ENCODE results near the gene RTRAF. TPM values are rescaled to one million over a fixed set of nuclear protein-coding genes. Genes with fewer than 3 reads are reported as not detected.
A peak's percentile ranks its signal among the peaks of the same experiment; 100 is the strongest.

RTRAF gene
- total and polyA plus RNA-seq, 2 of the 8 experiments (the other 6 are each of a cell fraction or from before 2014, with no cell fraction given): 149 to 359 TPM

DNA sequence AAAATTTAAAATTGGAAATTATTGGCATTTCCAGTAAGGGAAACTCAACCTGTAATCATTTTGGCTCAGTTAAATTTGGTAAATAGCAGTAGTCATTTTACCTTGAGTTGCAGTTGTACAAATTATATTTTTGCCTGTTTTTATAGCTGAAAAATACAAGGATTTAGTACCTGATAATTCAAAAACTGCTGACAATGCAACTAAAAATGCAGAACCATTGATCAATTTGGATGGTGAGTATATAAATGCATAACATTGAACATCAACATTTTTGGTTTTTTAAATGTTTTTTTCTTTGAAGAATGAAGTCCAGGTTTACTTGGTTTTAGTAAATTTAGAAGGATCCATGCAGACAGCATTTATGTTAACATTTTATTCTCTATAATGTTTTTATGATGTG lies 9.0 kb downstream of the RTRAF start:
- Histone ChIP-seq H3K9me3 (ENCODE audit: insufficient read depth in 2 of 2, low read depth in 1 of 2, low read length in 1 of 2) (no peaks in the 10 kb centered on the region), H4K20me1 (replicated peaks in 1 of 2; ENCODE audit: control insufficient read depth in 1 of 2, insufficient read depth in 2 of 2, low read length in 2 of 2) (peaks cover 5 to 6% of the 10 kb centered on the region in 2 experiments), H3K23me2 (ENCODE audit: low read depth, low read length) (no peaks in the 10 kb centered on the region), H2BK20ac (ENCODE audit: low read length) (no peak overlapping the region), H3K9ac (replicated peaks in 1 of 4; ENCODE audit: extremely low read depth in 1 of 4, low read depth in 3 of 4, low read length in 3 of 4) (no peak overlapping the region), H4K8ac (ENCODE audit: extremely low read depth, insufficient read depth, low read length) (no peak overlapping the region), H3K79me1 (ENCODE audit: low read depth, low read length) (peaks cover 2% of the 10 kb centered on the region), H3K18ac (ENCODE audit: extremely low read depth, low read length) (no peak overlapping the region), H4K91ac (replicated peaks; ENCODE audit: insufficient read length, low read length) (no peak overlapping the region), H2AK5ac (ENCODE audit: low read depth, low read length) (no peak overlapping the region), H3K27me3 (replicated peaks in 1 of 4; ENCODE audit: control insufficient read depth in 3 of 4, extremely low read depth in 1 of 4, insufficient read depth in 3 of 4, low read length in 3 of 4) (no peaks in the 10 kb centered on the region), H3K4ac (replicated peaks; ENCODE audit: insufficient read length, low read depth, low read length) (no peak overlapping the region), H2BK15ac (ENCODE audit: low read length) (no peak overlapping the region), H2BK5ac (ENCODE audit: low read depth, low read length) (no peak overlapping the region), H2BK12ac (ENCODE audit: low read depth, low read length) (no peak overlapping the region), H3K4me3 (ENCODE audit: extremely low read depth in 1 of 4, insufficient read depth in 2 of 4, low read depth in 3 of 4, low read length in 4 of 4) (no peak overlapping the region), H2BK120ac (replicated peaks; ENCODE audit: low read depth, low read length) (no peak overlapping the region), H4K5ac (ENCODE audit: insufficient read length, low read depth, low read length) (no peak overlapping the region), H3K23ac (ENCODE audit: insufficient read length) (no peak overlapping the region), H3K14ac (ENCODE audit: insufficient read length) (no peak overlapping the region), H3K27ac (ENCODE audit: low read depth, low read length) (no peak overlapping the region), H3K4me1 (replicated peaks in 1 of 4; ENCODE audit: control insufficient read depth in 3 of 4, insufficient read depth in 4 of 4, low read length in 3 of 4) (peaks cover 0 to 3% (median 0%) of the 10 kb centered on the region in 4 experiments; a peak in 1 of 7 replicates), H3K36me3 (ENCODE audit: control insufficient read depth in 2 of 4, insufficient read depth in 4 of 4, low read length in 3 of 4) (peaks cover 22 to 87% (median 46%) of the 10 kb centered on the region in 4 experiments), H3K4me2 (ENCODE audit: insufficient read depth in 1 of 2, low read depth in 2 of 2, low read length in 2 of 2) (no peak overlapping the region), H3K79me2 (ENCODE audit: control insufficient read depth in 1 of 2, insufficient read depth in 2 of 2, low read length in 2 of 2) (peaks cover 0 to 40% of the 10 kb centered on the region in 2 experiments; a peak in 2 of 4 replicates), H3K56ac (replicated peaks; ENCODE audit: insufficient read length, low read depth, low read length) (no peak overlapping the region), H2AFZ (ENCODE audit: low read length) (no peak overlapping the region)
- TF ChIP-seq, protein P1, sequence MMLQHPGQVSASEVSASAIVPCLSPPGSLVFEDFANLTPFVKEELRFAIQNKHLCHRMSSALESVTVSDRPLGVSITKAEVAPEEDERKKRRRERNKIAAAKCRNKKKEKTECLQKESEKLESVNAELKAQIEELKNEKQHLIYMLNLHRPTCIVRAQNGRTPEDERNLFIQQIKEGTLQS (IDR thresholded peaks at IDR 0.05; ENCODE audit: insufficient read depth, low read depth, low read length): no peak
- TF ChIP-seq MAFK (IDR thresholded peaks at IDR 0.05; ENCODE audit: low read depth, low read length) (peak; percentile 87), RAD21 (IDR thresholded peaks at IDR 0.05 in 1 of 2, conservative IDR thresholded peaks at IDR 0.05 in 1 of 2; ENCODE audit: low read depth in 2 of 2, low read length in 2 of 2) (no peak)
- POLR2A ChIA-PET (ENCODE audit: partially characterized antibody): no interaction called here
- no peak for FAIRE-seq
- DNase-seq (ENCODE audit: low read depth in 1 of 2, low spot score in 2 of 2): no peak
- CTCF ChIA-PET (ENCODE audit: partially characterized antibody): interaction anchor here (0.8 kb wide), 1 partner anchor 135 kb away, joined by 3 read pairs; no protein-coding TSS in a partner anchor

All from H1 (cell line).